ENCODE data around the gene WWP2.
"Not testable (repeated sequence)": the region's sequence is repeated elsewhere in the genome, so short reads cannot be mapped to it uniquely, and the experiment has no call there.

The WWP2 gene

GRCh38 chr16:69747115-69747514 is 15.0 kb upstream of the WWP2 start:
- DNase-seq, result no peak

- DNase-seq, result no peak
These were observed 13.3 kb upstream of the WWP2 start for GRCh38 chr16:69748694-69749345.

GRCh38 chr16:69754143-69754468 is 8.0 kb upstream of the WWP2 start:
- no peak for DNase-seq

- DNase-seq, result peak; percentile 96
These were observed 7.4 kb upstream of the WWP2 start, which contains the start of gene NOB1 for GRCh38 chr16:69754469-69755310. Gene NOB1 (minus strand): TSS chr16:69754926. CDS start chr16:69754910, 16 bp downstream.

GRCh38 chr16:69756705-69757104 is 5.4 kb upstream of the WWP2 start:
- DNase-seq, result no peak

GRCh38 chr16:69757375-69757774 is 4.8 kb upstream of the WWP2 start:
- not testable (repeated sequence) for DNase-seq

GRCh38 chr16:69762814-69763598 is 874 bp downstream of the WWP2 start:
- peak; percentile 9 for DNase-seq

GRCh38 chr16:69763599-69763942 is 1.4 kb downstream of the WWP2 start:
- DNase-seq, result no peak

GRCh38 chr16:69767459-69768229 is 5.5 kb downstream of the WWP2 start:
- DNase-seq, result no peak

GRCh38 chr16:69768666-69769065 is 6.5 kb downstream of the WWP2 start:
- DNase-seq, result no peak

GRCh38 chr16:69769404-69769803 is 7.3 kb downstream of the WWP2 start:
- DNase-seq, result no peak

- no peak for DNase-seq
These were observed 9.5 kb downstream of the WWP2 start for GRCh38 chr16:69771651-69771967.

- DNase-seq, result no peak
These were observed 11.3 kb downstream of the WWP2 start for GRCh38 chr16:69773260-69773947.

- DNase-seq, result no peak
These were observed 13.4 kb downstream of the WWP2 start for GRCh38 chr16:69775563-69775962.

- DNase-seq, result no peak
These were observed 17.6 kb downstream of the WWP2 start for GRCh38 chr16:69779724-69780123.

- DNase-seq, result no peak
These were observed 19.0 kb downstream of the WWP2 start for GRCh38 chr16:69781118-69781517.

- no peak for DNase-seq
These were observed 22.5 kb downstream of the WWP2 start for GRCh38 chr16:69784586-69784985.

GRCh38 chr16:69787883-69788282 is 25.8 kb downstream of the WWP2 start:
- DNase-seq, result no peak

- DNase-seq, result not testable (repeated sequence)
These were observed 29.3 kb downstream of the WWP2 start for GRCh38 chr16:69791391-69791847.

- DNase-seq, result no peak
These were observed 31.4 kb downstream of the WWP2 start for GRCh38 chr16:69793526-69793925.

GRCh38 chr16:69794486-69794885 is 32.4 kb downstream of the WWP2 start:
- no peak for DNase-seq
